GM19099 (cell line): ENCODE results near the gene ADGRV1.

Experiments used
- POLR2A ChIP-seq: IDR thresholded peaks from 3 replicates; pipeline ENCODE4 v1.6.1; 2011; ENCODE audit warnings: low read depth; ENCODE audit not compliant: insufficient read length; ENCODE audit errors: extremely low read depth

Gene ADGRV1

DNA sequence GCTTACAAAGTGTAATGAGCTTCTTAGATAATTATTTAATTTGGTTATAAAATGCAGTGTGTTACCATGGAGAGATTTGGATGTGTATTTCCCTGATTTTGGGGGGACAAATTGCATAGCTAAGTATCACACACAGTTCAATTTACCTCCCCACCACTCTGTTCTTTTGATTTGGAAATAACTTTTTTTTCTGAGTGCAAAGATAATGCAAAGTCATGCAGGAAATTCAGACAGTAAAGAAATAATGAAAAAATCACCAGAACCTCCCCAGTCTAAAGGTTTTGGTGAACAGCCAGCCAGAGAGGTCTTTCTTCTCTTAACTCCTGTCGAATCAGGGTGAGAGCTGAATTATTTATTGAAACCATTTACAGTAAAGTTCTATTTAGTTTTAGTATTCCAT, 3.2 kb downstream of the ADGRV1 start:
- no peak for TF ChIP-seq POLR2A

DNA sequence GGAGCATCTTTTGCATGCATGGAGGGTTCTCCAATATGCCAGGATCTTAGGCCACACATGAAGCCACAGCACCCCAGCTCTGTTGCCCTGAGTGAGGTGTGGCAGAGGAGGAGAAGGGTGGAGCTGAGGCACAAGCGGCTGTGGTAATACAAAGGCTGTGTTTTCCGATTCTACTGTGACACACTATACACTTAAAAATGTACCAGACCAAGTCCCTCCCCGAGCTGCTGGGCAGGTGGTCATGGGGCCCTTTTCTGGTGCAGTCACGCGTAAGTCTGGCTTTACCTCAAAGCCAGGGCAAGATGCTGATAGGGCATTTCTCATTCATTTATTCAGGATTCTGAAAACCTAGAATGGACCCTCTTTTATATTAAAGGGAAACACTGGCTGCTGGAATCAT, 3.7 kb downstream of the ADGRV1 start:
- TF ChIP-seq POLR2A = no peak

DNA sequence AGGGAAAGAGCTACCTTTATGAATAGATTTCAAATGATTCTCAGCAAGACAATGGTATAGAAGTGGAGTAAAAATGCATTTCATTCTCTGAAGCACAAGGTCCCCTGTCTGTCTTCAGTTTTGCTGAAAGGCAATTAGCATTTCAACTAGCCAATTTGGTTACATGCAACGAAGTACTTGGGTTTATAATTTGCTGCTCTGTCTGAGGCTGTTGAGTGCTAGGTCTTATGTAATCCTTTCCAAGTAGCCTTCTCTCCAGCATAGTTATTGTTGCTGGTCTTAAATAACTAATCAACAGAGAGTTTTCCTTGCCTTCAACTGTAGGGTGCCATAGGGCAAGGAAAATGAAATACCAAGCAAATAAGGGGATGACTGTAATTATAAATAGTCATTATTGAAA, 4.5 kb downstream of the ADGRV1 start:
- TF ChIP-seq POLR2A = no peak

DNA sequence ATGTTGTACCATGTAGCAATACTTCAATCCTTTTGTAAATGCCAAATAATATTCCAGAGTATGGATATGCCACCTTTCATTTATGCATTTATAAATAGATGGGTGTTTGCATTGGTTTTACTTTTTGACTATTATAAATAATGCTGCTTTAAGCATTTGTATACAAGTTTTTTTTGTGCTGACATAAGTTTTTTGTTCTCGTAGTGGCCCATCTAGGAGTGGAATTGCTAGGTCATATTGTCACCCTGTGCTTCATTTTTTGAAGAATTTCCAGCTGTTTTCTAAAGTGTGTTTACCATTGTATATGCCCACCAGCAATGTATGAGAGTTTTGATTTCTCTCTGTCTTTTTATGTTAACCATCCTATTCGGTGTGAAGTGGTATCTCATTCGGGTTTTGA, 6.9 kb downstream of the ADGRV1 start:
- no peak for TF ChIP-seq POLR2A

DNA sequence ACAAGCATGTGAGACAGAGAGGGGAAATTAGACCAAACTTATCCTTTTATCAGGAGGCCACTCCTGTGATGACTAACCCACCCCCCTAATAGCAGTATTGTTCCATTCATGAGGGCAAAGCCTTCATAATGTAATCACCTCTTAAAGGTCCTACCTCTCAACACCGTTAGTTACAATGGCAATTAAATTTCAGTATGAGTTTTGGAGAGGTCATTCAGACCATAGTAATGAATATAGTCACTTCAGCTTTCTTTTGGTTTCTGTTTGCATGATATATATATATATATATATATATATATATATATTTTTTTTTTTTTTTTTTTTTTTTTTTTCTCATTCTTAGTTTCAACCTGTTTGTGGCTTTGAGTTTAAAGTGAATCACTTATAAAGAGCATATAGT, 10.5 kb downstream of the ADGRV1 start:
- TF ChIP-seq POLR2A = no peak

DNA sequence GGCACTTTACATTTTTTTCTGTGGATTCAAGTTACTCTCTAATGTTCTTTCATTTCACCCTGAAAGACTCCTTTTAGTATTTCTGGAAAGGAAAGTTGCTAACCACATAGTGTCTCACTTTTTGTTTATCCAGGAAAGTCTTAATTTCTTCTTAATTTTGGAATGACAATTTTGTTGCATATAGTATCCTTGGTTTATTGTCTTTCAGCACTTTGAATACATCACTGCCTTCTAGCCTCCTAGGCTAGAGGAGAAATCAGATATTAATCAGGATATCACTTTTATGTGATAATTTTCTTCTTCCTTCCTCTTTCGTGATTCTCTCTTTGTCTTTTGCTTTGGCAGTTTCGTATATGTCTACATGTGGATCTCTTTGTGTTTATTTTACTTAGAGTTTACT, 11.4 kb downstream of the ADGRV1 start:
- TF ChIP-seq POLR2A = no peak

DNA sequence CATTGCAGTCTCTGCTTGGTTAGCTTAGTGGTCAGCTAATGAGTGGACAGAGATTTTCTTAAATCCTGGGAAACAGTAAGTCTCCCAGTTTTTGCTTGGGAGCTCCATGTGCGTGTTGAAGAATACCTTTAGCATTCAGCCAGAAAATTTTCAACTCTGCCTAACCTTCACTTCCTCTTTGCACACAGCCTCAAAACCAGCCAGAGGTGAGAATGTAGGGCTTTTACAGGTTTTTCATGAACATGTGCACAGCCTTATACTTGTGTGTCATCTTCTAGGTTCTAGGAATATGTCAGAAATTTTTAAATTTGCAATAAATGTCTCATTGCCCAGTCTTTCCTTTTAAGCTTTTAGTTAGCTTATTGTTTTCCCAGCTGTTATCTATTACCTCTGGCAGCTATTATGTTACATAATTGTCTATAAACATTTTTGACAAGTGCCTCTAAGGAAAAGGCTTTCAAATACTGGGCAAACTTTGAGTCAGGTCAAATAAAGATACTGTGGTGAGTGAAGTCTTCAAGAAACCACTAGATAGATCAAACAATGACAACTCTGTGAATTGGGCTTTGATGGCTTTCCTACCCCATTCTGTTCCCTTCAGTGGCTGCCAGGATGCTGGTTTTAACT, 12.7 kb downstream of the ADGRV1 start:
- TF ChIP-seq POLR2A = no peak

GRCh38 chr5:90575712-90576111, 17.1 kb downstream of the ADGRV1 start:
- TF ChIP-seq POLR2A = no peak

DNA sequence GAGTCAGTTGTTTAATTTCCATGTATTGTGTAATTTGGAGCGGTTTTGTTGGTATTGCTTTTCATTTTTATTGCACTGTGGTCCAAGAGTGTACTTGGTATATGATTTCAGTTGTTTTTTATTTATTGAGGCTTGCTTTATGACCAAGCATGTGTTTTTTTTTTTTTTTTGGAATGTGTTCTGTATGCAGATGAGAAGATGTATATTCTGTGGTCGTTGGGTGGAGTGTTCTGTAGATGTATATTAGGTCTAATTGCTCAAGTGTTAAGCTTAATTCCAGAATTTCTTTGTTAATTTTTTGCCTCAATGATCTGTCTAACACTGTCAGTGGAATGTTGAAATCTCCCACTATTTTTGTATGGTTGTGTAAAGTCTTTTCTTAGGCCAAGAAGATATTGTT, 23.4 kb downstream of the ADGRV1 start:
- no peak for TF ChIP-seq POLR2A

DNA sequence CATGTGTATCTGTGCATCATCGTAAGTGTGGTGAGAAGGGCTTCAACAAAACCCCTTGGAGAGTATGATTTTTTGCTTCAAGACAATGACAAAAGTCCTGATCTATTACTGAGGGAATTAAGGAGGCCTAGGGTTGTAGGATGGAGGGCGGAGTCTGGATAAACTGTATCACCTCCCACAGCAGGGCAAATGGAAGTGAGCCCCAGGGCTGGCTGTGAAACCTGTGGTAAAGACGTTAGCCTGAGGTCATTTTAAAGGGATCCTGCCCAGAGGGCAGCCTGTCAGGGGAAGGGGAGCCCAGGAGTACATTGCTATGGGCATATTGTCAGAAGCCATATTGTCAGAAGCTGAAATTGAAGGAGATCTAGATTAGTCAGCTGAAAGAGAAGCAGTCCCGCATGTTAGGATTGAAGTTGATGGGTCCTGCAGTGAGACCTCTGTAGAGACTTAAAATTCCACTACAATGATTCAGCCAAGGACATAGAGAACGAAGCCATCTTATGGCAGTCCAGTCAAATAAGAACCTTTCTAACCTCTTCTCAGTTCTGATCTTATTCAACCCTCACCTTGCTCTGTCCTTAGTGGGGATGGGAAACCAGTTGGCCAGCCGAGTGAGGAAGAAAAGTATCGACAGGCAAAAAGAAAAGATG, 26.9 kb downstream of the ADGRV1 start:
- no peak for TF ChIP-seq POLR2A

- TF ChIP-seq POLR2A = no peak
Measured at GRCh38 chr5:90586469-90586868, 27.9 kb downstream of the ADGRV1 start.

- TF ChIP-seq POLR2A = no peak
Measured at GRCh38 chr5:90590170-90590569, 31.6 kb downstream of the ADGRV1 start.

- TF ChIP-seq POLR2A = no peak
Measured at GRCh38 chr5:90598293-90598692, 39.7 kb downstream of the ADGRV1 start.

DNA sequence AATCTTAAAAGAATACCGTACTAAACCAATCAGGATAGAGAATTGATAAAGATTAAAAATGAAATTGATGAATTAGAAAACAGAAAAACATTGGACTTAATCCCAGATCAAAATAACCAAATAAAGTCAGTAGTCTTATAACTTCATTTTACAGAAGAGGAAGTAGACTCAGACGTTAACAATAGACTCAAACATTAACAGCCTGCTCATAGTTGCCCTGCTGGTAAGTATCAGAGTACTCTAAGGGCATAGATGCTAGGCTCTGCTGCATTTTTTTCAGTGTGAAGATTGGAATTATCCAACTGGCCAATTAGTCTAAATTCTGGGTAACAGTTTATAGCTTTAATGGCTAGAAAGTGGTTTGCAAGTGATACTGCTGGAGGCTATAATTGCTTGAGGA, 42.9 kb downstream of the ADGRV1 start:
- TF ChIP-seq POLR2A = no peak

DNA sequence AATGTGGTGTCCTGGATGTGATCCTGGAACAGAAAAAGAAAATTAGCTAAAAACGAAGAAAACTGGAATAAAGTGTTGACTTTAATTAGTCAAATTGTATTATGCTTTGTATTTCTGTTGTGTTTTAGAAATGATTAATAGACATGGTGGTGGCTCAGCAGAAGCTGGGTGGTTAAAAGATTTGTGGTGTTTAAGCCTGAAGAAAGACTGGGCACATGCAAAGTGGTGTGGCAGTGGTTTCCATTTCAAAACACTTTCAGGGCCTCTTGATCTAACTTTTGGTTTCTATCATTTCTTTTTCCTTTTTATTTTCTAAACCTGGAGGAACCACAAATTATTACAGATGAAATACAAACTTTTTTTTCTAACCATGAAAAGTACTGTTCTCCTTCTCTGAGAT, 44.1 kb downstream of the ADGRV1 start:
- no peak for TF ChIP-seq POLR2A

- TF ChIP-seq POLR2A = no peak
Measured at GRCh38 chr5:90606539-90606938, 47.9 kb downstream of the ADGRV1 start.

DNA sequence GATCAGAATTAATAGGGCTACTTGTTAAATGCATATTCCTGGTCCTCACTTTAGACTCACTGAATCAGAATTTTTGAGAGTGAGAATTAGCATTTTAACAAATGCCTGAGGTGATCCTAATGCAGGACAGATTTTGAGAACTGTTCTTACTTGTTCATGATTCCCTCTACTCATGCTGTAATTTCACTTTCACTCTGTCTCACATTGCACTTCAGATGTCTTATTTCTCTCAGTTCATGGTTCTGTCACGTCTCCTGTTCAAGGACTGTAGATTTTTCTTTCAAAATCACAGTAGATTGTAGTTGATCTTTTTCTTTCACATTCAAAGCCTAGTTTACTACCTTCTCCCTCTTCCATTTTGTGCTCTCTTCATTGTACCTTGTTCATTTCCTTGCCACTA, 54.3 kb downstream of the ADGRV1 start:
- TF ChIP-seq POLR2A = no peak
